Activated naive CD8-positive, alpha-beta T cell treated with anti-CD3 and anti-CD28 coated beads, Interleukin-2, amount 10 ng/mL, durations not matched to agents 7 days and 5 days (primary cell): Measurements from ENCODE around the gene NECAB3. TPM values are rescaled to one million over a fixed set of nuclear protein-coding genes. Genes with fewer than 3 reads are reported as not detected.
"Not testable (repeated sequence)": the region's sequence is repeated elsewhere in the genome, so short reads cannot be mapped to it uniquely, and the experiment has no call there.

ENCODE experiments used
- ATAC-seq: fragments of 150-1000 bp; cut with Tn5 transposase; one replicate; pipeline ENCODE4 v1.10.0; 2021; ENCODE audit warnings: low read depth, moderate library complexity
- POLR2A ChIA-PET: fragments of 350-600 bp; sonication (Branson Sonifier 250); formaldehyde crosslinking; loops from one replicate; lab custom pipeline; 2021; ENCODE audit warnings: antibody characterized with exemption; lab: Charles Lee
- DNase-seq: peaks from one replicate; pipeline ENCODE4 v3.0.0; 2021
- H3K27ac Mint-ChIP-seq: one replicate; pipeline ENCODE4 v1.8.0; 2022; ENCODE audit warnings: mild to moderate bottlenecking, mixed read lengths
- H3K27me3 Mint-ChIP-seq: one replicate; pipeline ENCODE4 v1.8.0; 2022; ENCODE audit warnings: mild to moderate bottlenecking, moderate library complexity, mixed read lengths
- H3K36me3 Mint-ChIP-seq: one replicate; pipeline ENCODE4 v1.8.0; 2021; ENCODE audit warnings: mild to moderate bottlenecking, mixed read lengths
- H3K4me1 Mint-ChIP-seq: one replicate; pipeline ENCODE4 v1.8.0; 2021; ENCODE audit warnings: mixed read lengths
- H3K4me3 Mint-ChIP-seq: one replicate; pipeline ENCODE4 v1.8.0; 2022; ENCODE audit warnings: mild to moderate bottlenecking, moderate library complexity, mixed read lengths
- H3K9me3 Mint-ChIP-seq: one replicate; pipeline ENCODE4 v1.8.0; 2021; ENCODE audit warnings: mixed read lengths
- total RNA-seq, 2 experiments: library from RNA; stranded (reverse); gene quantifications; one replicate each; pipeline ENCODE4 v1.2.3, GENCODE V29; 2021

Gene NECAB3
- total RNA-seq, 2 experiments from 2014 or later: 36.3 to 37.7 TPM

- H3K36me3 Mint-ChIP-seq: peaks cover 12% of the 10 kb centered on the region
- H3K27ac Mint-ChIP-seq: no peak overlapping the region
- POLR2A ChIA-PET: no interaction called here
- no peak for ATAC-seq
- H3K4me3 Mint-ChIP-seq: no peak overlapping the region
- DNase-seq: no peak
- H3K9me3 Mint-ChIP-seq: no peaks in the 10 kb centered on the region
- H3K4me1 Mint-ChIP-seq: peaks cover 8% of the 10 kb centered on the region
- no peaks in the 10 kb centered on the region for H3K27me3 Mint-ChIP-seq
Measured at GRCh38 chr20:33645396-33645795, 28.8 kb downstream of the NECAB3 start.

GRCh38 chr20:33645072-33645358 is 29.2 kb downstream of the NECAB3 start:
- H3K36me3 Mint-ChIP-seq: peaks cover 12% of the 10 kb centered on the region
- POLR2A ChIA-PET: no interaction called here
- no peak overlapping the region for H3K27ac Mint-ChIP-seq
- peaks cover 8% of the 10 kb centered on the region for H3K4me1 Mint-ChIP-seq
- no peak for ATAC-seq
- H3K4me3 Mint-ChIP-seq: no peak overlapping the region
- no peaks in the 10 kb centered on the region for H3K9me3 Mint-ChIP-seq
- no peaks in the 10 kb centered on the region for H3K27me3 Mint-ChIP-seq
- DNase-seq: no peak

GRCh38 chr20:33644313-33645071 is 29.7 kb downstream of the NECAB3 start:
- POLR2A ChIA-PET: no interaction called here
- peaks cover 12% of the 10 kb centered on the region for H3K36me3 Mint-ChIP-seq
- no peaks in the 10 kb centered on the region for H3K27me3 Mint-ChIP-seq
- no peaks in the 10 kb centered on the region for H3K9me3 Mint-ChIP-seq
- peaks cover 8% of the 10 kb centered on the region for H3K4me1 Mint-ChIP-seq
- ATAC-seq (no peak), DNase-seq (no peak)
- H3K27ac Mint-ChIP-seq: no peak overlapping the region
- H3K4me3 Mint-ChIP-seq: no peak overlapping the region

GRCh38 chr20:33640287-33640686 is 33.9 kb downstream of the NECAB3 start:
- H3K27me3 Mint-ChIP-seq: no peaks in the 10 kb centered on the region
- ATAC-seq (no peak), DNase-seq (no peak)
- H3K9me3 Mint-ChIP-seq: no peaks in the 10 kb centered on the region
- H3K4me1 Mint-ChIP-seq: no peaks in the 10 kb centered on the region
- H3K4me3 Mint-ChIP-seq: no peak overlapping the region
- POLR2A ChIA-PET: no interaction called here
- H3K36me3 Mint-ChIP-seq: peaks cover 10% of the 10 kb centered on the region
- no peak overlapping the region for H3K27ac Mint-ChIP-seq

- peaks cover 4% of the 10 kb centered on the region for H3K4me1 Mint-ChIP-seq
- POLR2A ChIA-PET: no interaction called here
Measured at GRCh38 chr20:33636776-33637175, 37.5 kb downstream of the NECAB3 start.

GRCh38 chr20:33635341-33635740 is 38.9 kb downstream of the NECAB3 start:
- H3K4me1 Mint-ChIP-seq: peaks cover 4% of the 10 kb centered on the region
- H3K4me3 Mint-ChIP-seq: no peak overlapping the region
- POLR2A ChIA-PET: interaction anchor here (0.7 kb wide), 1 partner anchor 9 kb away, joined by 5 read pairs; no protein-coding TSS in a partner anchor
- no peak overlapping the region for H3K27ac Mint-ChIP-seq
- H3K36me3 Mint-ChIP-seq: peaks cover 10% of the 10 kb centered on the region
- H3K9me3 Mint-ChIP-seq: no peaks in the 10 kb centered on the region
- ATAC-seq (no peak), DNase-seq (no peak)
- no peaks in the 10 kb centered on the region for H3K27me3 Mint-ChIP-seq

More at GRCh38 chr20:33636776-33637175, 37.5 kb downstream of the NECAB3 start:
- no peaks in the 10 kb centered on the region for H3K27me3 Mint-ChIP-seq
- DNase-seq (no peak), ATAC-seq (no peak)
- H3K27ac Mint-ChIP-seq: no peak overlapping the region
- H3K36me3 Mint-ChIP-seq: peaks cover 10% of the 10 kb centered on the region
- H3K4me3 Mint-ChIP-seq: no peak overlapping the region
- H3K9me3 Mint-ChIP-seq: no peaks in the 10 kb centered on the region

- H3K4me1 Mint-ChIP-seq, H3K36me3 Mint-ChIP-seq, ATAC-seq, H3K27ac Mint-ChIP-seq, H3K9me3 Mint-ChIP-seq, H3K27me3 Mint-ChIP-seq, POLR2A ChIA-PET, H3K4me3 Mint-ChIP-seq, DNase-seq: not testable (repeated sequence)
Measured at GRCh38 chr20:33631910-33632309, 42.3 kb downstream of the NECAB3 start.

GRCh38 chr20:33630507-33630906 is 43.7 kb downstream of the NECAB3 start:
- ATAC-seq (no peak), DNase-seq (no peak)
- Mint-ChIP-seq H3K4me3 (no peak overlapping the region), H3K27me3 (no peaks in the 10 kb centered on the region), H3K9me3 (no peaks in the 10 kb centered on the region), H3K27ac (no peak overlapping the region), H3K36me3 (peaks cover 8% of the 10 kb centered on the region), H3K4me1 (peaks cover 4% of the 10 kb centered on the region)
- POLR2A ChIA-PET: no interaction called here

- DNase-seq (no peak), ATAC-seq (no peak)
- H3K9me3 Mint-ChIP-seq: no peaks in the 10 kb centered on the region
- no peaks in the 10 kb centered on the region for H3K27me3 Mint-ChIP-seq
- peaks cover 14% of the 10 kb centered on the region for H3K36me3 Mint-ChIP-seq
- peaks cover 4% of the 10 kb centered on the region for H3K4me1 Mint-ChIP-seq
- H3K27ac Mint-ChIP-seq: no peak overlapping the region
- no peak overlapping the region for H3K4me3 Mint-ChIP-seq
- POLR2A ChIA-PET: no interaction called here
Measured at GRCh38 chr20:33629979-33630378, 44.2 kb downstream of the NECAB3 start.

GRCh38 chr20:33629533-33629932 is 44.7 kb downstream of the NECAB3 start:
- POLR2A ChIA-PET: no interaction called here
- H3K27me3 Mint-ChIP-seq: no peaks in the 10 kb centered on the region
- no peak overlapping the region for H3K27ac Mint-ChIP-seq
- H3K4me1 Mint-ChIP-seq: peaks cover 4% of the 10 kb centered on the region
- H3K36me3 Mint-ChIP-seq: peaks cover 17% of the 10 kb centered on the region
- DNase-seq (no peak), ATAC-seq (no peak)
- H3K9me3 Mint-ChIP-seq: no peaks in the 10 kb centered on the region
- no peak overlapping the region for H3K4me3 Mint-ChIP-seq

- no peaks in the 10 kb centered on the region for H3K9me3 Mint-ChIP-seq
- H3K36me3 Mint-ChIP-seq: peaks cover 22% of the 10 kb centered on the region
- H3K4me1 Mint-ChIP-seq: peaks cover 4% of the 10 kb centered on the region
- H3K27ac Mint-ChIP-seq: no peak overlapping the region
- ATAC-seq: no peak
- POLR2A ChIA-PET: no interaction called here
- no peaks in the 10 kb centered on the region for H3K27me3 Mint-ChIP-seq
- H3K4me3 Mint-ChIP-seq: no peak overlapping the region
- no peak for DNase-seq
Measured at GRCh38 chr20:33627577-33628216, 46.5 kb downstream of the NECAB3 start.

GRCh38 chr20:33626190-33626589 is 48.0 kb downstream of the NECAB3 start:
- Mint-ChIP-seq H3K27me3 (no peaks in the 10 kb centered on the region), H3K4me3 (no peak overlapping the region), H3K9me3 (no peaks in the 10 kb centered on the region), H3K36me3 (peaks cover 20% of the 10 kb centered on the region), H3K27ac (no peak overlapping the region), H3K4me1 (peaks cover 4% of the 10 kb centered on the region)
- POLR2A ChIA-PET: interaction anchor here (0.6 kb wide), 1 partner anchor 10 kb away, joined by 5 read pairs; no protein-coding TSS in a partner anchor
- ATAC-seq (no peak), DNase-seq (no peak)

- DNase-seq (no peak), ATAC-seq (no peak)
- POLR2A ChIA-PET: no interaction called here
- Mint-ChIP-seq H3K27ac (no peak overlapping the region), H3K36me3 (peaks cover 17% of the 10 kb centered on the region), H3K4me1 (peaks cover 4% of the 10 kb centered on the region), H3K4me3 (no peak overlapping the region), H3K9me3 (no peaks in the 10 kb centered on the region), H3K27me3 (no peaks in the 10 kb centered on the region)
Measured at GRCh38 chr20:33624399-33624798, 49.8 kb downstream of the NECAB3 start.

- no peak for ATAC-seq
- Mint-ChIP-seq H3K27me3 (no peaks in the 10 kb centered on the region), H3K4me1 (peaks cover 4% of the 10 kb centered on the region), H3K27ac (no peak overlapping the region), H3K4me3 (no peak overlapping the region), H3K36me3 (peaks cover 18% of the 10 kb centered on the region), H3K9me3 (no peaks in the 10 kb centered on the region)
- DNase-seq: no peak
- POLR2A ChIA-PET: no interaction called here
Measured at GRCh38 chr20:33622705-33623365, 51.4 kb downstream of the NECAB3 start.
